ENCODE measurements around the gene ZBTB45.
A peak's percentile ranks its signal among the peaks of the same experiment; 100 is the strongest.

- TF ChIP-seq, protein P1, sequence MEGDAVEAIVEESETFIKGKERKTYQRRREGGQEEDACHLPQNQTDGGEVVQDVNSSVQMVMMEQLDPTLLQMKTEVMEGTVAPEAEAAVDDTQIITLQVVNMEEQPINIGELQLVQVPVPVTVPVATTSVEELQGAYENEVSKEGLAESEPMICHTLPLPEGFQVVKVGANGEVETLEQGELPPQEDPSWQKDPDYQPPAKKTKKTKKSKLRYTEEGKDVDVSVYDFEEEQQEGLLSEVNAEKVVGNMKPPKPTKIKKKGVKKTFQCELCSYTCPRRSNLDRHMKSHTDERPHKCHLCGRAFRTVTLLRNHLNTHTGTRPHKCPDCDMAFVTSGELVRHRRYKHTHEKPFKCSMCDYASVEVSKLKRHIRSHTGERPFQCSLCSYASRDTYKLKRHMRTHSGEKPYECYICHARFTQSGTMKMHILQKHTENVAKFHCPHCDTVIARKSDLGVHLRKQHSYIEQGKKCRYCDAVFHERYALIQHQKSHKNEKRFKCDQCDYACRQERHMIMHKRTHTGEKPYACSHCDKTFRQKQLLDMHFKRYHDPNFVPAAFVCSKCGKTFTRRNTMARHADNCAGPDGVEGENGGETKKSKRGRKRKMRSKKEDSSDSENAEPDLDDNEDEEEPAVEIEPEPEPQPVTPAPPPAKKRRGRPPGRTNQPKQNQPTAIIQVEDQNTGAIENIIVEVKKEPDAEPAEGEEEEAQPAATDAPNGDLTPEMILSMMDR (IDR thresholded peaks at IDR 0.05): peak in 1 of 3 experiments; percentile 56
- TF ChIP-seq POLR2A (IDR thresholded peaks at IDR 0.05): no peak
Measured at GRCh38 chr19:58519087-58519354, 589 bp downstream of the ZBTB45 start.
